HG03469 (cell line): ENCODE data around the gene IGFN1.
"Not testable (repeated sequence)": the region's sequence is repeated elsewhere in the genome, so short reads cannot be mapped to it uniquely, and the experiment has no call there.

Experiments used
- ATAC-seq: cut with Tn5 transposase; IDR thresholded peaks from one replicate; pipeline ENCODE4 v1.9.1; 2021; ENCODE audit warnings: mild to moderate bottlenecking, moderate library complexity, moderate number of reproducible peaks; ENCODE audit not compliant: unreplicated experiment

Gene IGFN1

DNA sequence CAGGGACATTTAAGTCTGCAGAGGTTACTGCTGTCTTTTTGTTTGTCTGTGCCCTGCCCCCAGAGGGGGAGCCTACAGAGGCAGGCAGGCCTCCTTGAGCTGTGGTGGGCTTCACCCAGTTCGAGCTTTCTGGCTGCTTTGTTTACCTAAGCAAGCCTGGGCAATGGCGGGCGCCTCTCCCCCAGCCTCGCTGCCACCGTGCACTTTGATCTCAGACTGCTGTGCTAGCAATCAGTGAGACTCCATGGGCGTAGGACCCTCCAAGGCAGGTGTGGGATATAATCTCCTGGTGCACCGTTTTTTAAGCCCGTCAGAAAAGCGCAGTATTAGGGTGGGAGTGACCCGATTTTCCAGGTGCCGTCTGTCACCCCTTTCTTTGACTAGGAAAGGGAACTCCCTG is 49.0 kb downstream of the IGFN1 start:
- not testable (repeated sequence) for ATAC-seq

DNA sequence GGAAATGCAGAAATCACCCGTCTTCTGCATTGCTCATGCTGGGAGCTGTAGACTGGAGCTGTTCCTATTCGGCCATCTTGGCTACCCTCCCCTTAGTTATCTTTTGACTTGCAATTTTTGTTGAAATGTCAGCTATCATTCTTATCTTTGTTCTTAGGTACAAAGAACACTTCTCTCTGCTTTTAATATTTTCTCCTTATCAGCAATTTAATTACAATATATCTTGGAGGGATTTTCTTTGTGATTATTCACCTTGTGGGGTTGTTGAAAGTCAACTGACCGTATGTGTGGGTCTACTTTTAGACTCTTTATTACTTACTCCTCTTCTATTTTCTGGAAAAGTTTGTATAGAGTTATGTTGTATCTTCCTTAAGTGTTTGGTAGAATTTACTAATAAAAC is 49.5 kb downstream of the IGFN1 start:
- no peak for ATAC-seq

DNA sequence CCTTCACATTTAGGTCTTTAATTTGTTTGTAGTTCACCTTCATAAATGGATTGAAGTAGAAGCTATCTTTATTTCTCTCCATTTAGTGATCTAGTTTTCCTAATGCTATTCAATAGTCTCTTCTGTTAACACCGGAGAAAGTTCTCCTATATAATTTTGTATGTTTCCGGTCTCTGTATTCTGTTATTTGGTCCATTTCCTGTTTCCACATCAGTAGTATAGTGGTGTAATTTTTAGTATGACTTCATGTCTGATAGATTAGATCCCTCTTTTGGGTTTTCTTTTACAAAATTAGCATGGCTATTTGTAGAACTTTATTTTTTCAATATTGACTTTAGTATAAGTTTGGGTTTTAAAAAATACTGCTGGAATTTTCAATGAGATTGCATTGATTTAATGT is 51.1 kb downstream of the IGFN1 start:
- ATAC-seq, result no peak

DNA sequence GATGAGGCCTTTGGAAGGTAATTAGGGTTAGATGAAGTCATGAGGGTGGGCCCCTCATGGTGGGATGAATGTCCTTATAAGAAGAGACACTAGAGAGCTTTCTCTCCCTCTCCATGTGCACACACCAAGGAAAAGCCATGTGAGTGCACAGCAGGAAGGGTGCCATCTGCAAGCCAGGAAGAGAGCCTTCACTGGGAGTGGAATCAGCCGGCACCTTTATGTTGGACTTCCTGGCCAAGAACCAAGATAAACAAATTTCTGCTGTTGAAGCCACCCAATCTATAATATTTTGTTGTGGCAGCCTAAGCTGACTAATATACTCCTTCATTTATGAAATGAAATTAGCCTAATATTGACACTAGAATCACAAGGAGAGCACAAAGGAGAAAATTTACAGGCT is 54.5 kb downstream of the IGFN1 start:
- no peak for ATAC-seq

DNA sequence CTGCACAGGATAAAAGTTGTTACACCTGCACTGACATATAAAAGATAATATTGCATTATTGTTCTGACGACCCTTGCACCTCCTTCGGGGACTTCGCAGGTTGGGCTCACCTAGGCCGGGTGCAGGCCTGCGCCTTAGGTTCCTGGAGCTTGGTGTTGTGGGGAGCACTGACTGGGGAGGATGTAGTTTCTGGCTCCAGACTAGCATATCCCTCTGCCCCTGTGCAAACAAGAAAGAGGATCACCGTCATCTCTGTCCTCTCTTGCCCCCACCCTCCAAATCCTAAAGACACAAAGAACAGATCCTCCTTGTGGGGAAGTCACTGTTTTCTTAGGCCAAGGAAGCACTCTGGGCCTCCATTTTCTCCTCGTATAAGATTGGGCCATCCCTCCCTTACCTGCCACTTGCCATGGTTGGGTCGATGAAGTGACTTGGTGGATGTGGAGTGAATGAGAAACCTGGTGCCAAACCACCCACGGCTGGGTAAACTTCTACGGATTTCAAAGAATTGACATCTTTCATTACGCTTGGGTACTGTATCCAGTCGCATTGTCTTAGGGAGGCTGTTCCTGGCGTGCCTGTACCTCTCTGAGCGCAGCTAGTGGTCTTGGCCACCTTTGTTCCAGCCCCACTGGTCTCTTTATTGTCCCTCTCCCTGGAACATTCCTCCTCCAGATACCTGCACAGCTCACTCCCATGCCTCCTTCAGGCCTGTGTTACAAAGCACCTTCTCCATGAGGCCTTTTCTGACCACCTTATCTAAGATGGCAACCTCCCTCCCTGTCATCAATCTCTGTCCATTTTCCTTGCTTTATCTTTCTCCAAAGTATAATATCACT is 58.3 kb downstream of the IGFN1 start:
- ATAC-seq, result no peak

DNA sequence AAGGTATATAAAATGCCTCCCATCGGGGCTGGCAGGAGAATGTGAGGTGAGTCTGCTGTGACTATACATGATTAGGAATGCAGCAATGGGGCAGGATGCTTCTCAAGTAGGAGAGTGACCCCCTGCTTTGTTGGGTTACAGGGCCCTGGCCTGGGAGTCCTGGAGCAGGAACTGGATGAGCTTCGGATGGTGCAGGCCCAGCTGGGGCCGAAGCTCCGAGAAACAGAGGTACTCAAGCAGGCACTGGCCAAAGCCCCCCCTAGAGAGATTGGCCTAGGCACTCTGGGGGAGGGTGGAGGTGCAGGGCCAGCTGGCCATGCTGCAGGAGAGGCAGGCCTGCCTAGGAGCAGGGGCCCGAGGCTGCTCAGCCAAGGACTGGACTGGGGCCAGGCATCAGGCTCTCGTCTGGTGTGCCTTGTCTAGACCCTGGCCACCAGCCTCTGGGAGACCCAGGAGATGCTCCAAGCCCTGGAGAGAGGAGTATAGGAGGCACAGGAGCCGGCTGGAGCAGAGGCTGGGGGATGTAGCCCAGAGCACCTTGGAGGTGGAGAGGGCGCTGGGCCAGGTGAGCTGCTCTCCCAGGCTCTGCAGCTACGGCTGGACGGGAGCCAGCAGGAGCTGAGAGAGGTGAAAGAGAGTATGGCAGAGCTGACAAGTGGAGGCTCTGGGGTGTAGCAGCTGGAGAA is 59.8 kb downstream of the IGFN1 start:
- ATAC-seq, result no peak

DNA sequence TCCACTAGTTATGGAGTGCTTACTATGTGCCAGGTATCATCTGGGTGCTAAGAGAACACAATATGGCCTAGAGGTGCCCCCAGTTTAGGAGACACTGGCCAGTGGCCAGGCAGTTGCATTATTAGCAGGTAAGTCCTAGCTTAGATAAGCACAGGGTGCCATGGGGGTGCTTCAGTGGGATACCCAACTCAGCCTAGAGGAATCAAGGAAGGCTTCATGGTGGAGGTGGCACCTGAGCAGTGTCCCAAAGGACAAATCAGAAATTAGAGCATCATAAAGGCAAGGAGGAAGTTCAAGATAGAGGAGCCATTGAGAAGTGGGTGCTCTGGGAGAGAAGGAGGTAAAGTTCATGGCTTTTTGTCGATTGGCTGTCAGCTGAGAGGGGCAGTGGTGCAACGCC is 60.8 kb downstream of the IGFN1 start:
- no peak for ATAC-seq

DNA sequence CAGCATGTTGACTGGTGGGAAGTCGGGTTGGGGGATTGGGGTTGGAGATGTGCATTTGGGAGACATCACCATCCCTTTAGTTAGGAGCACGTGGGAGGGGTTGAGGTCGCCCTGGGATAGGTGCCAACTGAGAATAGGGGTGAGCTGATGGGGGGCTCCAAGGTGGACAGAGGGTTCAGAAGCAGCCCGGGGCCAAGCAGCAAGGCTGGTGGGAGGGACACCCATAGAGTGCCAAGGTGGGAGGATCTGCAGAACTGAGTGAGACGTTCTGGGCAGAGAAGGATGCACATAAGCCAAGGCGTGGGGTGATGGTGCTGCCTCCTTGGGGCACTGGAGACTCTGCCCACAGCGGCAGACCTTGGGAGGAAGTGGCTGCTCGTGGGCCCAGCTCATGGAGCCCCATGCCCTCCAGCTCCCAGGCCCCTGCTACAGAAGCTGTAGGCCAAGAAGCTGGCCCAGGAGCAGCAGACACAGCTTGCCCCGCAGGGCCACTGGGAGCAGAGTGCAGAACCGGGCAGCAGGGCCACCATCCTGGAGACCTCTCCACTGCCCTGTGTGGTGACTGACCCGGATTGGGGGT is 61.3 kb downstream of the IGFN1 start:
- no peak for ATAC-seq

DNA sequence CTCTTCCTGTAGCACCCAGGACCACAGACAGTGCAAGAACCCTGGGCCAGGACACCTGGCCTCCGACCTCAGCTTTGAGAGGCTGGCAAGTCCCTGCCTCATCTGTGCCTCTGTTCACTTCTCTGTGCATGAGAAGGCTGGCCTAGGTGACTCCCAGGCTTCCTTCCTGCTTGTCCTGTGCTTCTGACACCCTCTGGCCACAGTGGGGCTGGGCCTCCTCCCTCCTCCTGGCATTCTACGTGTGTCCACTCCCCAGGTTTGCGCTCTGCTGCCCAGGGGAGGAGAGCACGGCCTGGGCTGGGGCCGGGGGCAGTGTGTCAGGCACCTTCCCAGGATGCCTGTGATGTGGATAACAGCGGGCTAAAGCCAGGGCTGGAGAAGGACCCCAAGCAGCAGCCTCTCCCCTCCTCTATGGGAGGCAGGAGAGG is 62.3 kb downstream of the IGFN1 start:
- no peak for ATAC-seq

DNA sequence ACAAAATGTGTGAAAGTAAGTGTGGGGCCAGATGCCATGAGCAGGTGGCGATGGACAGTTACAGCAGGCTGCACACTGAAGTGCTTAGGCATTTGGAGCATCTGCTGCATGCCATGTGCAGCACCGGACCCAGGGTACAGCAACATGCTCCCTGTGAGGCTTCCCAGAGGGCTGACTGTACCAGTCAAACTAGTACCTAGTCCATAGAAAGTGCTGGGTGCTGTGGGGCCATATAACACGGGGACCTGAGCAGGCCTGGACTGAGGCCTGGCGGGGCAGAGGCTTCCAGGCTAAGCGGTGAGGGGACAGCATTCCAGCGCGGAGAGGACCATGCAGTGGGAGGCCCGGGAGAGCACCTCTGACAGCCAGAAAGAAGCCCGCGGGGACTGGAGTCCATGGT is 62.8 kb downstream of the IGFN1 start:
- ATAC-seq, result no peak

DNA sequence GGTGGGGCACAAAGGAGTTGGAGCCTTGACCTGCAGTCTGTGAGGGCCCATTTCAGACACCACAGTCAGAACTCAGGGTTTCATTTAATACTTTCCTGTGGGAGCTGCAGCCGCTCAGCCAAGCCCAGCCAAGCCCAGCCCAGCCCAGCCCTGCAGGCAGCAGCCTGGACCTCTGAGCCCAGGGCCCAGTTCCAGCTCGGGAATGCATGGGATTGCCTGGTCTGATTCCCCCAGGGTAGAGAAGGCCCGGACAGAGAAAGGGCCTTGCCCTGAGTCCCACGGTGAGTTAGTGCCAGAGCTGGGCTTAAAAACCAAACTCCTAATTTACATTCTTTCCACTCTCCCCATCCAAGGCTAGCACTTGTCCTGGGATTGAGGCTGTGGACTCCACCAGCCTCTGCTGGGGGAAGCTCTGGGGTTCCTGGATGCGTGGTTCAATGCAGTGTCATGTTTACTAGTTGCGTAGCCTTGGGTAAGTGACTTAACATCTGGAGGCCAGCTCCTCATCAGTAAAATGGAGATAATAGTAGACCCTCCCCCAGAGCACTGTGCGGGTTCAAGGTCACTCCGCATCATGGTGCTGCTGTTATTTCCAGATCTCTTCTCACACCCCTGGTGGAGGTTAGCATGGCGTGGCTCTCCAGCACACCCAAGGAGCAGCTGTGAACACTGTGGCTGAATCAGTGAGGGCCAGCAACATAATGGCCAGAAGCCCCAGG is 63.4 kb downstream of the IGFN1 start:
- no peak for ATAC-seq

DNA sequence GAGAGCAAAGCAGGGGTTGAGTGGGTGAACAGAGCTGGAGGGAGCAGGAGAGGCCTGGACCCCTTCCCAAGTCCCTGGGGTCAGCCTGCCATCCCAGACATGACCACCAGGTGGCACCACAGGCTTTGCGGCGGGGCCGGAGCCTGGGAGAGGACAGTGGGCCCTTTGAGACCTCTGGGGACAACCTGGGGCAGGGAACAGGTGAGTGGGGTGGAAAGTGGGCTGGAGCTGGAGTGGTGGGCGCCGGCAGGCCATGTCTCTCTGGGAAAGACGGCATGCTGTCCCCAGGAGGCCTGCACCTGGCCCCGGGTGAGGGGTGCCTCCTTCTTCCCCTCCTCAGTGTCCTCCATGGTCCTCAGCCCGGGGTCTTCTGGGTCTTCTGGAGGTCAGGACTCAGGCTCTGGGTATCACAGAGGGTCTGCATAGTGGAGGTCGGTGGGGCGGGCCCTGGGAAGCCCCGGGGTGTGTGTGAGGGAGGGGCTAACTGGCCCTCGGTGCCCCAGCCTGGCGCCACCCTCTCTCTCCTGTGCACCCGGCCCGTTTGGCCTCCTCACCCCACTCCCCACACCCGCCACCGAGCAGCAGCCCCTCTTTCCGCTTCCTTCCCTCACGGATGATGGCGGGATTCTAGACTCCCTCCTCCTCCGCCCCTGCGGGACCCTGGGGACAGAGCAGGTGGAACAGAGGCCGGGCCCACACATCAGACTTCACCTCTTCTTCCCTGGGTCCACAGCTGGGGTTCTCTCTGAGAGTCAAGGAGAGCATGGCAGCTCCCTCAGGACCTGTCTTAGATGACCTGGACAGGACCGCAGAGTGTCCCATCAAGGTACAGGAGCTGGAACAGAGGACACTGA is 64.2 kb downstream of the IGFN1 start:
- no peak for ATAC-seq

DNA sequence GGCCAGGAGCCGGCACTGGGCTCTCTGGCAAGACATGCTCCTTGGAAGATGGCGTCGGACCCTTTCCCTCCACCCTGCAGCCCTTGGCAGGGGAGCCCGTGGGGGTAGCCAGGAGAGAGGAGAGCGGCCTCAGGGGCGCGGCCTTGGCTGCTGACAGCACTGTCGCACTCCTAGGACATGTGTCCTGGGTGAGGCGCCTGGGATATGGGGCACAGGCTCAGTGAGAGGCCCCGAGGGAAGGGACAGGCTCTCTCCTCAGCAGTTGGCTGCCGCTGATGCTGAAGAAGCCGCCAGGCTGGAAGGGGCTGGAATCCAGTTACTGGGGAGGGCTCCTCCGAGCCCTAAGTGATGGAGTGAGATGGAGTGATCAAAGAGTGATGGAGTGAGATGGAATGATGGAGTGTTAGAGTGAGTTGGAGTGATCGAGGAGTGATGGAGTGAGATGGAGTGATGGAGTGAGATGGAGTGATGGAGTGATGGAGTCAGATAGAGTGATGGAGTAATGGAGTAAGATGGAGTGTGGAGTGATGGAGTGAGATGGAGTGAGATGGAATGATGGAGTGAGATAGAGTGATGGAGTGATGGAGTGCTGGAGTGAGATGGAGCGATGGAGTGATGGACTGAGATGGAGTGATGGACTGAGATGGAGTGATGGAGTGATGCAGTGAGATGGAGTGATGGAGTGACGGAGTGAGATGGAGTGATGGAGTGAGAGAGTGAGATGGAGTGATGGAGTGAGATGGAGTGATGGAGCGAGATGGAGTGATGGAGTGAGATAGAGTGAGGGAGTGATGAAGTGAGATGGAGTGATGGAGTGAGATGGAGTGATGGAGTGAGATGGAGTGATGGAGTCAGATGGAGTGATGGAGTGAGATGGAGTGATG is 65.1 kb downstream of the IGFN1 start:
- ATAC-seq, result no peak

DNA sequence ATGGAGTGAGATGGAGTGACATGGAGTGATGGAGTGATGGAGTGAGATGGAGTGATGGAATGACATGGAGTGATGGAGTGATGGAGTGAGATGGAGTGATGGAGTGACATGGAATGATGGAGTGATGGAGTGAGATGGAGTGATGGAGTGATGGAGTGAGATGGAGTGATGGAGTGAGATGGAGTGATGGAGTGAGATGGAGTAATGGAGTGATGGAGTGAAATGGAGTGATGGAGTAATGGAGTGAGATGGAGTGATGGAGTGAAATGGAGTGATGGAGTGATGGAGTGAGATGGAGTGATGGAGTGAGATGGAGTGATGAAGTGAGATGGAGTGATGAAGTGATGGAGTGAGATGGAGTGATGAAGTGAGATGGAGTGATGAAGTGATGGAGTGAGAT is 67.5 kb downstream of the IGFN1 start:
- not testable (repeated sequence) for ATAC-seq

DNA sequence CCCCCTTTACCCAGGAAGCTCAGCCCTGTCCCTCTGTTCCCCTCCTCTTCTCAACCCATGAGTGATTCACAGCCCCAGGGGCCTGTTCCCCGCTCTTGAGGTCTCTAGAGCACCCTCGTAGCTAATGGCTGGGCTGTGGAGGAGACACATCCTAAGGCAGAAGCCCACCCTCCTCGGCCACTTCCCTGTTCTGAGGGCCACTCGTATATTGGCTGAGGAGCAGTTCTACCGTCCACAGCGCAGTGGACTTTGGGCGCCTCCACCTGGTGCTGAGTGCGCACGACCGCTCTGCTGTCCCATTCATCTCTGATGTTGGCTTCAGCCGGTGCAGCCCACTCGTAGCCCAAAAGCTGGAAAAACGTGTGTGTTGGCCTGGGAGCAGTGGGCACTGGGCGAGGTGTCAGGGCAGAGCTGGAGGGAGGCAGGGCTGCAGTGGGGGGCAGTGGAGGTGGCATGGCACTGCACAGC is 68.2 kb downstream of the IGFN1 start:
- ATAC-seq, result no peak

DNA sequence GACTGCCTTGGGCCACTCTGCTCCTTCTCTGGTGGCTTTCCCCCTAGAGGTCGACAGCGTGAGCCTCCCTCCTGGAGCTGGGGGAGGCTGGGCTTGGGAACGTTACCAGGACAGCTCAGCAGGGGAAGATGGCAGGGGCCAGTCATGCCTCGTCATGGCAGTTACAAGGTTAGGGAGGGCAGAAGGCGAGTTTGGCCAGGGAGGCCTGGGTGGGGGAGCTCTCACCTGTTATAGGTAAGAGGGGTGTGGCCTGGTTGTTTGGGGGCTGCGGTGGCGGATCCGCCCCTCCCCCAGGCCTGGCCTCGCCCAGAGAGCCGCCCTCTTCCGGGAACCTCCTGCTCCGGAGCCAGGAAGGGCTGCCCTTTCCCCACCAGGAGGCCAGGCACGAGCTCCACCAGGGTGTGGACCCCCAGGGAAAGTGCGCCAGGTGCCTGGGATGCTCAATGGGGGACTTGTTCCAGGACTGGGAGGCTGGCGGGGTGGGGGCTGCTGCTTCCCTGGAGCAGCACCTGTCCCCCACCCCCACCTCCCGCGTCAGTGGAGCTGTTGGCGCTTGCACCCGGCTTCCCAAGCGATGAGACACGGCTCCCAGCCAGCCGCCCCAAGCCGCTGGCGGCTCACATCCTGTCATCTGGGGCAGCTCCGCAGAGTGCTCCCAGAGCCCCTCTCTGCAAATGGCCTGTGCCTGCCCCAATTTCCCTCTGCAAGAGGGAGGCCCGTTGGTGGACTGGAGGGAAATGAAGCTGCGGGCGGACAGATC is 69.0 kb downstream of the IGFN1 start:
- ATAC-seq, result no peak

DNA sequence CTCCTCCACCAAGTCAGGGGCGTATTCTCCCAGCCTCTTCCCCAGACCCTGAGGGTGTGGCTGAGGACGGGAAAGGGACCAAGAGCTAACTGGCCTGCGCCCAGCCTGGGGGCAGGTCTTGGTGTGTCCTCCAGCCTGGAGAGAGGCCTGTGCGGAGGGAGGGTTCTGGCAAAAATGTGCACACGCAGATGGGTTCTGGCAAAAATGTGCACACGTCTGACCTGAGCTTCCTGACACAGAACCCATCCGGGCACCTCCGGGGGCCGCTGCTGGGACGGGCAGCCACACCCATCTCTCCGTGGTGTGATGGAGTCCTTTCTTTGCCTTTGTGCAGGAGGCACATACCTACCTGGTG is 69.6 kb downstream of the IGFN1 start:
- ATAC-seq, result no peak

DNA sequence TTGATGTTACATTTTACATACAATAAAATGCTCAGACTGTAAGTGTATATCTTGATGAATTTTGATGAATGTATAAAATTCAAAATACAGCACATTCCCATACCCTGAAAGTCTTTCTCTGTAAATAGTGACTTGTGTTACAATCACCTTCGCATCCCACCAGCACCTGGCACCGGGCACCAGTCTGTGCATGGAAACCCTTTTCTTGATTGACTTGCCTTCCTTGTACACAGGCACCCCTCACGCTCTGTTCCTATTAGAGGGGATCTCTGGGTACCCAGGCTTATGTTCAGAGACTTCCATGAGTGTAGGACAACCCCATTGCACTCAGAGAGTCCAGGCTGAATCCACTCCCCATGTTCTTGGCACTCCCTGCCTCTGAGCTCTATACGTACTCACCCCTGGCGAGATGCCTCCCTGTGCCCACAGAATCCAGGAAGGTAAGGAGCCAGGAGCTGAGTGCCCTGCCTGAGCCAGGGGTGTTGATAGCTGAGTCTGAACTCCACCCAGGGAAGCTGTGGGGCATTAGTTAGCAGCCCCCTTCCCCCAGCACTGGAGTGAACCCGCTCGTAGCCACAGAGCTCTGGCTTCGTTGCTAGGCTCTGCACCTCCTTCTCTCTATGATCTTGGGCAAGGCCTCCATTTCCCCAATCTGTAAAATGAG is 70.2 kb downstream of the IGFN1 start:
- ATAC-seq, result no peak
